HAP-1 (cell line): ENCODE data around the gene WDR74.
"Not testable (repeated sequence)": the region's sequence is repeated elsewhere in the genome, so short reads cannot be mapped to it uniquely, and the experiment has no call there.

Experiments
- DNase-seq, 2 experiments: peaks; one replicate each; pipeline ENCODE4 v3.0.0-alpha.2; 2016 to 2020; ENCODE audit warnings: low spot score in 2 of 2
- H3K27me3 ChIP-seq: fragments of 250-450 bp; sonication (Bioruptor Pico); 2 replicates; pipeline ENCODE4 v1.5.1; 2020; ENCODE audit warnings: low read depth, mild to moderate bottlenecking, moderate library complexity
- H3K36me3 ChIP-seq: fragments of 250-450 bp; sonication (Bioruptor Pico); replicated peaks from 2 replicates; pipeline ENCODE4 v1.5.1; 2020; ENCODE audit warnings: mild to moderate bottlenecking
- H3K4me1 ChIP-seq: fragments of 250-450 bp; sonication (Bioruptor Pico); 2 replicates; pipeline ENCODE4 v1.5.1; 2020; ENCODE audit warnings: mild to moderate bottlenecking
- H3K4me3 ChIP-seq: fragments of 250-450 bp; sonication (Bioruptor Pico); 2 replicates; pipeline ENCODE4 v1.5.1; 2020; ENCODE audit warnings: mild to moderate bottlenecking, moderate library complexity
- H3K9me3 ChIP-seq: fragments of 250-450 bp; sonication (Bioruptor Pico); 2 replicates; pipeline ENCODE4 v1.5.1; 2020; ENCODE audit warnings: mild to moderate bottlenecking, moderate library complexity
- in situ Hi-C: fragments of 300-500 bp; cut with MboI; formaldehyde crosslinking; loops from 3 replicates; pipeline ENCODE4 v1.14.3; 2020; ENCODE audit warnings: low sequenced_read_pairs, inconsistent platforms, mixed read lengths

The WDR74 gene

DNA sequence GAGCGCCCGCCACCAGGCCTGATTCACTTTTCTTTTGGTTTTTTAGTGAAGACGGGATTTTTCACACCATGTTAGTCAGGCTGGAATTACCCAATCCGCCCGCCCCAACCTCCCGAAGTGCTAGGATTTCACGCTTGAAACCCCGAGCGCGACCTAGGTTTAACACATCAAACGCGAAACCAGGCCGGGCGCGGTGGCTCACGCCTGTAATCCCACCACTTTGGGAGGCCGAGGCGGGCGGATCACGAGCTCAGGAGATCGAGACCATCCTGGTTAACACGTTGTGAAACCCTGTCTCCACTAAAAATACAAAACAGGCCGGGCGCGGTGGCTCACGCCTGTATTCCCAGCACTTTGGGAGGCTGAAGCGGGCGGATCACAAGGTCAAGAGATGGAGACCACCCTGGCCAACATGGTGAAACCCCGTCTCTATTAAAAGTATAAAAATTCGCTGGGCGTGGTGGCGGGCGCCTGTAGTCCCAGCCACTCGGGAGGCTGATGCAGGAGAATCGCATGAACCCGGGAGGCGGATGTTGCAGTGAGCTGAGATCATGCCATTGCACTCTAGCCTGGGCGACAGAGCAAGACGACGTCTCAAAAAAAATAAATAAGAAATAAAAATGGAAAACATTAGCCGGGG lies 1.5 kb upstream of the WDR74 start:
- H3K27me3 ChIP-seq, in situ Hi-C loops, H3K9me3 ChIP-seq: not testable (repeated sequence)
- peaks cover 23% of the 10 kb centered on the region for H3K36me3 ChIP-seq
- DNase-seq, result peak; percentile 82 to 92
- peaks cover 18% of the 10 kb centered on the region for H3K4me1 ChIP-seq
- peak overlapping the region; percentile 98 for H3K4me3 ChIP-seq

DNA sequence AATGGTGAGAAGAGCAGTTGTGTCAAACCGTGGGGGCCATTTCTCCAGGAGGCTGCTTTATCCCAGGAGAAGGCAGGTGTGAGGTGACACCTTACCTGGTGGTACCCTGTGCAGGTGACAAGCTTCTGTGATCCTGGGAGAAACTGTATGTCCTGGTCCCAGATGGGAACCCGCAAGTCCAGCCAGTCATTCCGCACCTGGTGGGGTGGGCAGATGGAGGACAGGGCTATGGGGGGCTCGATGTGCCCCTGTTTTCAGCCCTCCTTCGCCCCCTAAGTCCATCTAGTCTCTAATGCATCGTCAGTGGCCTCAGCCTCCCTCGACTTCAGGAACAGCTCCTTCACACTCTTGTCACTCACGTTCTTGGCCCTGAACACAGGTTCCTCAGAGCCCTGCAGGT lies 4.1 kb downstream of the WDR74 start:
- Histone ChIP-seq H3K9me3 (no peaks in the 10 kb centered on the region), H3K4me3 (no peak overlapping the region), H3K27me3 (no peaks in the 10 kb centered on the region), H3K4me1 (peaks cover 11% of the 10 kb centered on the region), H3K36me3 (peaks cover 56% of the 10 kb centered on the region)
- in situ Hi-C loops, result no loop called here
- DNase-seq, result no peak

DNA sequence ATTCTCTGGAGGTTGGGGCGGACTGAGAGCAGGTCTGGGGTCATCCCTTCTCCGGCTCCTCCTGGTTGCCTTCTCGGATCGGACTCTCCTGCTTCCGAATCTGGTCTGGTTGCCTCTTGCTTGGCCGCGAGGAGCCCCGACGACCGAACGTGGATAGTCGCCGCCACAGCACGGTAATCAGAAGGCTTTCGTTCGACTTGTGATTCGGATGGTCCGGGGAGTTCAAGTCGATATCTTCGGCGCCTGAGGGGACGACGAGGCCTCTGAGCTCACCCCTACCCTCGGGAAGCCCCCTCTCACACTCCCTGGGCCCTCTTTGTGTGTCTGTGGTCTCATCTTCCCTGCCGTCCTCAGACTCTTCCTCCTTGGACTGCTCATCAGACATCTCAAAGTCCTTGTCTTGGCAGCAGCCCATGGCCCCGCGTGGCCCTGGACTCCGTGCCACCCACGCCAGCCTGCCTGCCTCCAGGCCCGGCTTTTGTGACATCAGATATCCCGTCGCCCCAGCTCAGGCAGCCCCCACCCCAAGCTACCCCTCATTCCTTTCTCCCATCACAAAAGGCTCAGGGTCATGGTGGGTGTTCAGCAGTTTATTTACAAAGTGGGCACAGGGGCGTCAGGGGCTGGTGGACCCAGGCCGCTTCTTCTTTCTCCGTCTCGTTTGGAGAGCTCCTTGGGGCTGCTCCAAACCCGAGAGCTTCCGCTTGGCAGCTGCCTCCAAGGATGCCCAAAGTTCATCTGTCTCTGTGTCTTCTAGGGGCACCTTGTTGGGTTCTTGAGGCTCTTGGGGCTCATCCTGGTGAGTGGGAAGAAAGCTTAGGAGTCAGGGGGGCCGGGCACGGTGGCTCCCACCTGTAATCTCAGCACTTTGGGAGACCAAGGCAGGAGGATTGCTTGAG lies 6.8 kb downstream of the WDR74 start, which contains the start of gene TEX54:
Gene TEX54, minus strand, starts transcription at position 506 of the 899 bp plus-strand sequence.
- H3K36me3 ChIP-seq, result peaks cover 51% of the 10 kb centered on the region
- no peak for DNase-seq
- in situ Hi-C loops, result no loop called here
- peaks cover 8% of the 10 kb centered on the region for H3K4me1 ChIP-seq
- H3K27me3 ChIP-seq, result no peaks in the 10 kb centered on the region
- H3K4me3 ChIP-seq, result peak within 1 kb of the TSS; percentile 99
- no peaks in the 10 kb centered on the region for H3K9me3 ChIP-seq

DNA sequence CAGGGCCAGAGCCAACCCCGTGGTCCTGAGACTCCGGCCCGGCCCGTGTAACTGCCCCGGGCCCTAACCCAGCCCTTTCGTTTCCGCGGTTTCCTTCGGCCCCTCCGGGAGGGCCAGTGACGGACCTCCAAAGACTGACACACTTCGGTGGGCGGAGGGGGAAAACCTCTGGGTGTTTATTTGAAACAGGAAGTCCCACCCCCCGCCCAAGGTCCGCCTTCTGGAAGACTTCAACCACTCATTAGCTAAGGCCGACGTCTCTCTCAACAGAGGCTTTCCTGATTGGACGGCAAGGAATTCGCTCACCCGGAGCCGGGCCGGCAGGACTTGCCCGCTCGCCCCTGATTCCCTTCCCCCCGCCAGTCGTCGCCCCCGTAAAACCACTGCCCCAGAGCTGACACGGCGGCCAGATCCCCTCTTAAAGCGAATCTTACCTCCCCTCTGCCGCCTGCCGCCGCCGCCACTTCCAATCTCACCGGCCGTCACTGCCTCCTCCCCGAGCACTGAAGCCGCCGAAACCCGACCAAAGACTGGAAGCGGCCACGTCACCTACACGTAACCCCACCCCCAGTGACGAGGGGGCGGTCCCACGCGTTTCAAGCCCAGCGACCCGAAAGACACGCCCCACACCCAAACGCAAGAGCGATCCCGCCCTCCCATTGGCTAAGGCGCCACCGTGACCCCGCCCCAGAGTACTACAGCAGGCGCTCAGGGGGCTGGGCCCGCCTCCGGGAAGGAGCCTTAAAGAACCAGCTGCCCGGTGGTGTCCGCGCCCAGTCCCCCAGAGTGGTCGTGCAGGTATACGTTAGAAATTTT lies 7.7 kb downstream of the WDR74 start, which contains the start of gene STX5:
Gene STX5, minus strand, starts transcription at position 532 of the 816 bp plus-strand sequence. CDS start 808 bp downstream, outside the sequence.
- H3K4me3 ChIP-seq, result peak within 1 kb of the TSS; percentile 99
- peaks cover 8% of the 10 kb centered on the region for H3K4me1 ChIP-seq
- peaks cover 54% of the 10 kb centered on the region for H3K36me3 ChIP-seq
- in situ Hi-C loops, result no loop called here
- no peaks in the 10 kb centered on the region for H3K27me3 ChIP-seq
- peak; percentile 97 to 100 for DNase-seq
- H3K9me3 ChIP-seq, result no peaks in the 10 kb centered on the region

DNA sequence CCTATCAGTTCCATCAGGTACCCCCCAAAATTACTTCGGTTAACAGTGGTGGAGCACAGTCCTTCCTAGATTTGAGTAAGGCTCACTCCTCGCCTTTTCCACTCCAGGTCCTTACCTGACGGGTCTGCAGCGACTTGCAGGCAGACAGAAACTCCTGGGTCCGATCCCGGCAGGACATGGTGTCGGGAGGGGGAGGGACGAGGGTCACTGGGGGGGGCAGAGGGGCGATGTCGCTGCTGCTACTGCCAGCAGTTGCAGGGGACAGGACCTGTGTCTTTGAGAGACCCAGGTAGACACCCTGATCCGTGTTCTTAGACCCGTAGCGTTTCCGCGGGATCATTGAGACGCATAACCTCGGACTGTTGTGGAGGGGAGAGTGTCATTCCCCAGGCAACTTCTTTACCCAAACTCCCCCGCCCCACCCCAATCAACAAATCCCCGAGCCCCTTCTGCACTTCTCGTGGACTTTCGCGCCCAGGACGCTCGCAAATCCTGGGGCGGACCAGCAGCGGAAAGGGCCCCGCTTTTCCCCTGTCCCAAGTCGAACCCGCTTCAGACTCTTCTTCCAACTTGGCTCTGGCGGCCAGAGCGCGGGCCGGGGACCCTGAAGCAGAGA lies 8.4 kb downstream of the WDR74 start:
- in situ Hi-C loops, result no loop called here
- Histone ChIP-seq H3K27me3 (no peaks in the 10 kb centered on the region), H3K4me3 (peak overlapping the region; percentile 99), H3K36me3 (peaks cover 47% of the 10 kb centered on the region), H3K4me1 (peaks cover 8% of the 10 kb centered on the region), H3K9me3 (no peaks in the 10 kb centered on the region)
- peak in 1 of 2 experiments; percentile 81 for DNase-seq

DNA sequence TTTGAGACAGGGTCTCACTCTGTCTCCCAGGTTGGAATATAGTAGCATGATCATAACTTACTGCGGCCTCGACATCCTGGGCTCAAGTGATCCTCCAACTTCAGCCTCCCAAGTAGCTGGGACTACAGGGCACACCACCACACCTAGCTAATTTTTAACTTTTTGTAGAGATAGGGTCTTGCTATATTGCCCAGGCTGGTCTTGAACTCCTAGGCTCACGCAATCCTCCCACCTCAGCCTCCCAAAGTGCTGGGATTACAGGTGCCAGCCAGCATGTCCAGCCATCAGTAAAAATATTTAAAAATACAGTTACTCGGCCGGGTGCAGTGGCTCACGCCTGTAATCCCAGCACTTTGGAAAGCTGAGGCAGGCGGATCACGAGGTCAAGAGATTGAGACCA lies 11.3 kb downstream of the WDR74 start:
- DNase-seq, H3K9me3 ChIP-seq, H3K27me3 ChIP-seq, H3K4me3 ChIP-seq, in situ Hi-C loops, H3K4me1 ChIP-seq: not testable (repeated sequence)
- peaks cover 49% of the 10 kb centered on the region for H3K36me3 ChIP-seq

DNA sequence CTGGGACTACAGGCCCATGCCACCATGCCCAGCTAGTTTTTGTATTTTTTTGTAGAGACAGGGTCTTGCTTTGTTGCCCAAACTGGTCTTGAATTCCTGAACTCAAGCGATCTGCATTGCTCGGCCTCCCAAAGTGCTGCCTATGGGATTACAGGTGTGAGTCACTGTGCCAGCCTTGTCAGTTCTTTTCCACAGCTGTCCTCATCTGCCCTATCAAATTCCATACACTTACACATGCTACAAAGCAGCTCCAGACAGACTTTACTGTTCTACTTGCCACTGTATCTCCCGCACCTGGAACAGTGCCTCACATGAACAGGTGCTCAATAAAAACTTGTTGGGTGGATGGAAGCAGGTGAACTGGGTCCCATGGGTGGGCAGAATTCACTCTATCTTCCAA lies 15.7 kb downstream of the WDR74 start:
- Histone ChIP-seq H3K4me1 (no peaks in the 10 kb centered on the region), H3K9me3 (no peaks in the 10 kb centered on the region), H3K36me3 (peaks cover 47% of the 10 kb centered on the region), H3K27me3 (no peaks in the 10 kb centered on the region), H3K4me3 (no peak overlapping the region)
- DNase-seq, result no peak
- in situ Hi-C loops, result no loop called here

DNA sequence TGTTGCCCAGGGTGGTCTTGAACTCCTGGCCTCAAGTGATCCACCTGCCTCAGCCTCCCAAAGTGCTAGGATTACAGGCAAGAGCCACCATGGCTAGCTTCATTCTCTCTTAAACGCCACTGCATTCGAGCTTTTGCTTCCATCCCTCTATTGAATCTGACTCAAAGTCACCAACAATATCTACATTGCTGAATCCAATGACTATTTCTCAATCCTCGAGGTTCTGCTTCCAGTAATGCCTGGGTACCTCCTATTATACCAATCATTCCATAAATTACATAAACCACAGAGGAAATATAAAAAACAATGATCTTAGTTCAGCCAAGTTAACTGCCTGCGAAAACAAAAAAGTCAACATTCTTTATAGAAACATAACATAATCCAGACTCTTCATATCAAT lies 22.3 kb downstream of the WDR74 start:
- DNase-seq, result no peak
- H3K27me3 ChIP-seq, result no peaks in the 10 kb centered on the region
- H3K4me3 ChIP-seq, result no peak overlapping the region
- in situ Hi-C loops, result no loop called here
- 0 out of 2 replicates have a peak, but pooled peaks cover 4% of the 10 kb centered on the region for H3K4me1 ChIP-seq
- H3K36me3 ChIP-seq, result peaks cover 14% of the 10 kb centered on the region
- H3K9me3 ChIP-seq, result no peaks in the 10 kb centered on the region

DNA sequence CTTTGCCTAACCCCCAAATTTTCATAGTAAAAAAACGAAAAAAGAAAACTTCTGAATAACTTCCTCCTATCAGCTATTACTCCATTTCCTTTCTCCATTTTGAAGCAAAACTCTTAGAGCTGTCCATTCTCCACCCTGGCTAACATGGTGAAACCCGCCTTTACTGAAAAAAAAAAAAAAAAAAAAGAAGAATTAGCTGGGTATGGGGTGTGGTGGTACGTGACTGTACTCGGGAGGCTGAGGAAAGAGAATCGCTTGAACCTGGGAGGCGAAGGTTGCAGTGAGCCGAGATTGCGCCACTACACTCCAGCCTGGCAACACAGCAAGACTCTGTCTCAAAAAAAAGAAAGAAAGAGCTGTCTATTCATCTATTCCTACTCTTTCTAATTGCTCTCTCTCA lies 22.8 kb downstream of the WDR74 start:
- Histone ChIP-seq H3K36me3 (peaks cover 13% of the 10 kb centered on the region), H3K4me1 (0 out of 2 replicates have a peak, but pooled peaks cover 4% of the 10 kb centered on the region), H3K4me3 (no peak overlapping the region), H3K27me3 (no peaks in the 10 kb centered on the region), H3K9me3 (no peaks in the 10 kb centered on the region)
- in situ Hi-C loops, result no loop called here
- no peak for DNase-seq

DNA sequence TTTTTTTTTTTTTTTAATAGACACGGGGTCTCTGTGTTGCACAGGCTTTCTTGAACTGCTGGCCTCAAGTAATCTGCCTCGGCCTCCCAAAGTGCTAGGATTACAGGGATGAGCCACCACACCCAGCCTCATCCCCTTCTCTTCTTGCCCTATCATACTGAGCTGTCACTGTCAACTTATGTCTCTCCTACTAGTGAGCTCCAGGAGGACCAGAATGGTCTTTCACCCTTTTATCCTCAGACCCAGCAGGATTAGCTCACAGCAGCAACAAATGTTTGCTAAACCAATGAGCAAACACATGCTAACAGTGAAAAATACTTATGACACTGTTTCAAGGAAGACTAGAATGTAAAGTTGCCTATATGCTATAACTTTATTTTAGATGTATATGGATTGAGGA lies 27.7 kb downstream of the WDR74 start:
- no peak overlapping the region for H3K4me3 ChIP-seq
- no peaks in the 10 kb centered on the region for H3K27me3 ChIP-seq
- H3K36me3 ChIP-seq, result no peaks in the 10 kb centered on the region; the same call in 1 of the 2 replicates
- no peaks in the 10 kb centered on the region for H3K4me1 ChIP-seq
- no peaks in the 10 kb centered on the region for H3K9me3 ChIP-seq
- no peak for DNase-seq
- in situ Hi-C loops, result no loop called here

DNA sequence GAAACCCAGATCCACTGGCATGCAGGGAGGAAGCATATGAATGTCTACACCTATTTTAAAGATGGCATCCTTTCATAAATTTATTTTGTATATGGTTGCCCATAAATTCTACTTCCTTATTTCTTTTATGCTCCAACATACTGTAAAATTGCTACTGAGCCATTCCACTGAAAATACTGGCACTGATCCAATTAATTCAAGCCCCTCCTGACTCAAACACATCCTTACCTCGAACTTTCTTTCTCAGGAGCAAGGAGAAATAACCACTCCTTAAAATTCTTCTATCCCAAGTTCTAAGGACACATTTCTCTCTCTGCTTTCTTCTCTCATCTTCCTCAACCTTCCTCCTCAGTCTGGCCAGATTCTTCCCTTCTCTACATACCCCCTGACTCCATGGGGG lies 28.6 kb downstream of the WDR74 start:
- no peak for DNase-seq
- Histone ChIP-seq H3K9me3 (no peaks in the 10 kb centered on the region), H3K4me3 (no peak overlapping the region), H3K36me3 (no peaks in the 10 kb centered on the region; the same call in 1 of the 2 replicates), H3K4me1 (peaks cover 4% of the 10 kb centered on the region), H3K27me3 (no peaks in the 10 kb centered on the region)
- in situ Hi-C loops, result no loop called here

DNA sequence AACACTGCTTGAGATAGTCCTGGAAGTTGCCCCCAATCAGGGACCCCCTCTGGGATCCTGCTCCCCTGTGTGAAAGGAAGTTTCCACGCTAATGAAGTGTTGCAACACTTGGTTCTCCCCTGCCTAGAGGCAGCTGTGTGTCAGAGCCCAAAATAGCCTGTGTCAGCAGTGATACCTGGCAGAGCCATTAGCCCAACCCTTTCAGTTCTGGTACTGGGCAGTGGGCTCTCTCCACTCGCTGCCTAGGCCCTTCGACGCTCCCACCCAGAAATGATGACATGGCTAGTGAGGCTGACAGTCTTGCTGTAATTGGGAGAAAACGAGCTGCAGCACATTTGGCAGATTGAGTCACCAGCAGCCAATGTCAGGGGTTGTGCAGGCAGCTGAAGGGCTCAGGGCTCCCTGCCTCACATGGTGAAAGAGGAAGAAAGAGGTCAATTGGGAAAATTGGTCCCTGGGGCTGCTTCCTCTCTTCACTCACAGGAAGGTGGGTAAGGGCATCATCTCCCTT lies 32.7 kb downstream of the WDR74 start:
- Histone ChIP-seq H3K36me3 (peaks cover 21% of the 10 kb centered on the region), H3K4me3 (no peak overlapping the region), H3K27me3 (no peaks in the 10 kb centered on the region), H3K9me3 (no peaks in the 10 kb centered on the region), H3K4me1 (peaks cover 4% of the 10 kb centered on the region)
- no peak for DNase-seq
- in situ Hi-C loops, result no loop called here

DNA sequence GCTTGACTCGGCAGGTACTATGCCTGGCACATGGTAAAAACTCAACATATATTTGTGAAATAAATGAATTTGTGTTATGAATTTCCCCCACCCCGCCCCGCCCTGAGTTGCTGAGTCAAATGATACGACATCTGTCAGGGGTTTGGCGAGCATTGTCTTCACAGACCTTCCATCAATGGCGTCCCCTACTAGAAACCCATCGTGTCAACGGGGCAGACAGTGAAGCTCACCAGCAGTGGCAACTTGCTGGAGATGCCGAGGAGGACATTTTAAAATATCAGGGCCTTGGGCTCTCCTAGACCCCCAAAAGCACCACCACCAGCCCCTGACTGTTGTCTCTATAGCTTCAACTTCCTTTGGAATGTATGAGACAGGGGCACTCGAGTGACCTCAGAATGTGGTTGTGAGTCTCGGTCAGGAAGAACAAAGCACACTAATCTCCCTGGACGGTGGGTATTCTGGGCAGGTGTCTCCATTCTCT lies 33.4 kb downstream of the WDR74 start:
- peak overlapping the region; percentile 68 for H3K4me3 ChIP-seq
- no peaks in the 10 kb centered on the region for H3K9me3 ChIP-seq
- peaks cover 4% of the 10 kb centered on the region for H3K4me1 ChIP-seq
- no peaks in the 10 kb centered on the region for H3K27me3 ChIP-seq
- in situ Hi-C loops, result no loop called here
- peaks cover 28% of the 10 kb centered on the region for H3K36me3 ChIP-seq
- DNase-seq, result peak in 1 of 2 experiments; percentile 29
